ENCODE data around the gene NR2F1-AS1.
A peak's percentile ranks its signal among the peaks of the same experiment; 100 is the strongest.

NR2F1-AS1 gene

GRCh38 chr5:93580927-93581445 is at the start of gene NR2F1-AS1:
Gene NR2F1-AS1, minus strand, starts transcription at chr5:93581219.
- no peak for DNase-seq

- DNase-seq, result no peak
These were observed 45.8 kb upstream of the NR2F1-AS1 start for GRCh38 chr5:93626801-93627200.

- DNase-seq, result no peak
These were observed 42.1 kb upstream of the NR2F1-AS1 start for GRCh38 chr5:93623153-93623552.

- no peak for DNase-seq
These were observed 41.3 kb upstream of the NR2F1-AS1 start for GRCh38 chr5:93622240-93622885.

GRCh38 chr5:93621327-93621798 is 40.3 kb upstream of the NR2F1-AS1 start:
- DNase-seq, result no peak

GRCh38 chr5:93620487-93621326 is 39.7 kb upstream of the NR2F1-AS1 start:
- DNase-seq, result peak; percentile 30

GRCh38 chr5:93616538-93617174 is 35.6 kb upstream of the NR2F1-AS1 start:
- DNase-seq, result no peak

- no peak for DNase-seq
These were observed 31.8 kb upstream of the NR2F1-AS1 start for GRCh38 chr5:93612855-93613243.

- DNase-seq, result no peak
These were observed 31.2 kb upstream of the NR2F1-AS1 start for GRCh38 chr5:93611976-93612854.

GRCh38 chr5:93611273-93611975 is 30.4 kb upstream of the NR2F1-AS1 start:
- DNase-seq, result no peak

- no peak for DNase-seq
These were observed 29.7 kb upstream of the NR2F1-AS1 start for GRCh38 chr5:93610581-93611272.

- no peak for DNase-seq
These were observed 28.7 kb upstream of the NR2F1-AS1 start for GRCh38 chr5:93609762-93610161.

GRCh38 chr5:93608855-93609254 is 27.8 kb upstream of the NR2F1-AS1 start:
- no peak for DNase-seq

- DNase-seq, result no peak
These were observed 26.6 kb upstream of the NR2F1-AS1 start for GRCh38 chr5:93607367-93608258.

GRCh38 chr5:93606382-93606752 is 25.3 kb upstream of the NR2F1-AS1 start:
- no peak for DNase-seq

GRCh38 chr5:93604644-93605515 is 23.9 kb upstream of the NR2F1-AS1 start:
- DNase-seq, result no peak

GRCh38 chr5:93603793-93604643 is 23.0 kb upstream of the NR2F1-AS1 start:
- no peak for DNase-seq

All from activated naive CD4-positive, alpha-beta T cell treated with anti-CD3 and anti-CD28 coated beads, Interleukin-2, amount 50 U/mL, for 16 hours (primary cell).